Gastroesophageal sphincter (tissue), 4 donors: Measurements from ENCODE around the gene THRAP3. TPM values are rescaled to one million over a fixed set of nuclear protein-coding genes. Genes with fewer than 3 reads are reported as not detected.

ENCODE experiments used
- ATAC-seq: fragments of 150-250 bp; one replicate; pipeline ENCODE4 v1.9.1; 2016; ENCODE audit warnings: mild to moderate bottlenecking, moderate library complexity
- H3K27ac ChIP-seq, 4 donors: fragments of 200-600 bp; sonication (generic) in 3 of 4; 1 replicate in 3 of 4; 2 replicates in 1 of 4; pipeline ENCODE4 v1.5.1; 2016 to 2019
- H3K27me3 ChIP-seq: fragments of 200-600 bp; sonication (generic); one replicate; pipeline ENCODE4 v1.5.1; 2019
- H3K36me3 ChIP-seq, 2 donors: fragments of 200-600 bp; sonication (generic); one replicate each; pipeline ENCODE4 v1.5.1; 2019; ENCODE audit warnings: control low read depth in 1 of 2
- H3K4me1 ChIP-seq, 3 donors: fragments of 200-600 bp; sonication (generic); 1 replicate in 2 of 3; 2 replicates in 1 of 3; pipeline ENCODE4 v1.5.1; 2016 to 2019; ENCODE audit warnings: control low read depth in 2 of 3
- H3K4me3 ChIP-seq, 2 donors: fragments of 200-600 bp; sonication (generic); one replicate each; pipeline ENCODE4 v1.5.1; 2019; ENCODE audit warnings: mild to moderate bottlenecking in 1 of 2, moderate library complexity in 1 of 2
- H3K9me3 ChIP-seq, 3 donors: fragments of 200-600 bp; sonication (generic); one replicate each; pipeline ENCODE4 v1.5.1; 2017 to 2019; ENCODE audit warnings: control low read depth in 2 of 3
- CTCF ChIP-seq, 4 experiments: fragments of 200-600 bp in 2 of 4; fragments of 450-650 bp in 2 of 4; sonication (generic) in 1 of 4; IDR thresholded peaks; one replicate each; pipeline ENCODE4 v1.5.1; 2017 to 2019; ENCODE audit warnings: antibody characterized with exemption in 4 of 4, mild to moderate bottlenecking in 2 of 4, moderate library complexity in 2 of 4
- EP300 ChIP-seq: sonication (generic); formaldehyde crosslinking; IDR thresholded peaks from one replicate; pipeline ENCODE4 v1.6.1; 2017; ENCODE audit warnings: antibody characterized with exemption, mild to moderate bottlenecking
- POLR2A ChIP-seq, 2 donors: fragments of 450-650 bp; IDR thresholded peaks; one replicate each; pipeline ENCODE4 v1.6.1; 2017; ENCODE audit warnings: antibody characterized with exemption in 2 of 2, mild to moderate bottlenecking in 2 of 2, moderate library complexity in 1 of 2
- POLR2AphosphoS5 ChIP-seq: sonication (generic); formaldehyde crosslinking; IDR thresholded peaks from one replicate; pipeline ENCODE4 v1.6.1; 2017; ENCODE audit warnings: antibody characterized with exemption
- WGBS, 2 donors: methylation state at CpG; one replicate each; pipeline ENCODE4 v1.1.5; 2018; ENCODE audit warnings: low coverage in 1 of 2; 5-methylcytosine and 5-hydroxymethylcytosine counted together
- total RNA-seq, 4 donors: library from RNA; depleted of rRNA; stranded (reverse); fragments of >200 nt; gene quantifications; one replicate each; pipeline ENCODE4 v1.1.0, GENCODE V29; 2016

The THRAP3 gene
- 100 to 1,000 TPM; 100 to 123 (median 114) TPM for total RNA-seq

GRCh38 chr1:36223996-36224536 lies at the start of gene THRAP3:
TSS of gene THRAP3 (plus strand) at chr1:36224443. CDS start at chr1:36282564, 58,121 bp downstream.
- peak; percentile 18 for TF ChIP-seq EP300
- no peak for TF ChIP-seq CTCF (IDR thresholded peaks at IDR 0.05)
- TF ChIP-seq POLR2AphosphoS5 = peak; percentile 98
- peak; percentile 93 to 95 for TF ChIP-seq POLR2A (IDR thresholded peaks at IDR 0.05)
- Histone ChIP-seq H3K4me3 (peak within 1 kb of the TSS; percentile 59 to 85), H3K9me3 (no peaks in the 10 kb centered on the region), H3K36me3 (peaks cover 0 to 24% of the 10 kb centered on the region in 2 donors), H3K4me1 (peaks cover 4 to 54% (median 22%) of the 10 kb centered on the region in 3 donors), H3K27me3 (no peaks in the 10 kb centered on the region), H3K27ac (peak within 1 kb of the TSS; percentile 95 to 100 (median 97))
- WGBS, 2 donors = 0% methylated on average over 1 of the region's 45 CpGs; no CpG with 5 or more reads in 1 of the 2 donors
- ATAC-seq = peak; percentile 98

GRCh38 chr1:36174713-36175112 lies 49.5 kb upstream of the THRAP3 start:
- TF ChIP-seq CTCF (IDR thresholded peaks at IDR 0.05) (no peak), POLR2AphosphoS5 (no peak), POLR2A (IDR thresholded peaks at IDR 0.05) (no peak), EP300 (no peak)
- H3K9me3 ChIP-seq = no peaks in the 10 kb centered on the region
- no peak for ATAC-seq
- peaks cover 0 to 95% of the 10 kb centered on the region in 2 donors for H3K36me3 ChIP-seq
- H3K27me3 ChIP-seq = no peaks in the 10 kb centered on the region
- H3K27ac ChIP-seq = peak overlapping the region; percentile 5 to 80 (median 78)
- no peak overlapping the region for H3K4me3 ChIP-seq
- 63% methylated on average over 4 of the region's 11 CpGs; no CpG with 5 or more reads in 1 of the 2 donors for WGBS, 2 donors
- peaks cover 4 to 88% (median 11%) of the 10 kb centered on the region in 3 donors for H3K4me1 ChIP-seq

- ATAC-seq = peak; percentile 51
- Histone ChIP-seq H3K4me1 (peaks cover 4 to 81% (median 11%) of the 10 kb centered on the region in 3 donors), H3K27me3 (no peaks in the 10 kb centered on the region), H3K9me3 (no peaks in the 10 kb centered on the region), H3K4me3 (no peak overlapping the region), H3K27ac (peak overlapping the region; percentile 5 to 80 (median 78)), H3K36me3 (peaks cover 0 to 100% of the 10 kb centered on the region in 2 donors)
- TF ChIP-seq POLR2A (IDR thresholded peaks at IDR 0.05) (no peak), CTCF (IDR thresholded peaks at IDR 0.05) (no peak), EP300 (no peak), POLR2AphosphoS5 (no peak)
- no CpG with 5 or more reads among the region's 11 CpGs for WGBS, 2 donors
Measured at GRCh38 chr1:36175137-36176095, 48.8 kb upstream of the THRAP3 start.

- 90% methylated on average over 2 of the region's 76 CpGs; no CpG with 5 or more reads in 1 of the 2 donors for WGBS, 2 donors
- Histone ChIP-seq H3K4me1 (peaks cover 4 to 72% (median 11%) of the 10 kb centered on the region in 3 donors), H3K4me3 (no peak overlapping the region), H3K36me3 (peaks cover 0 to 100% of the 10 kb centered on the region in 2 donors), H3K9me3 (no peaks in the 10 kb centered on the region), H3K27ac (peak overlapping the region; percentile 5 to 80 (median 78)), H3K27me3 (no peaks in the 10 kb centered on the region)
- TF ChIP-seq CTCF (IDR thresholded peaks at IDR 0.05) (peak in 3 of 4 experiments; percentile 48 to 58 (median 50)), POLR2AphosphoS5 (no peak), POLR2A (IDR thresholded peaks at IDR 0.05) (no peak), EP300 (no peak)
- peak; percentile 63 for ATAC-seq
Measured at GRCh38 chr1:36176106-36176949, 47.9 kb upstream of the THRAP3 start.
